HG02759 (cell line): ENCODE measurements around the gene PCK1.

Experiments
- ATAC-seq: cut with Tn5 transposase; IDR thresholded peaks from one replicate; pipeline ENCODE4 v1.9.1; 2021; ENCODE audit warnings: mild to moderate bottlenecking, moderate library complexity; ENCODE audit not compliant: unreplicated experiment

PCK1 gene

DNA sequence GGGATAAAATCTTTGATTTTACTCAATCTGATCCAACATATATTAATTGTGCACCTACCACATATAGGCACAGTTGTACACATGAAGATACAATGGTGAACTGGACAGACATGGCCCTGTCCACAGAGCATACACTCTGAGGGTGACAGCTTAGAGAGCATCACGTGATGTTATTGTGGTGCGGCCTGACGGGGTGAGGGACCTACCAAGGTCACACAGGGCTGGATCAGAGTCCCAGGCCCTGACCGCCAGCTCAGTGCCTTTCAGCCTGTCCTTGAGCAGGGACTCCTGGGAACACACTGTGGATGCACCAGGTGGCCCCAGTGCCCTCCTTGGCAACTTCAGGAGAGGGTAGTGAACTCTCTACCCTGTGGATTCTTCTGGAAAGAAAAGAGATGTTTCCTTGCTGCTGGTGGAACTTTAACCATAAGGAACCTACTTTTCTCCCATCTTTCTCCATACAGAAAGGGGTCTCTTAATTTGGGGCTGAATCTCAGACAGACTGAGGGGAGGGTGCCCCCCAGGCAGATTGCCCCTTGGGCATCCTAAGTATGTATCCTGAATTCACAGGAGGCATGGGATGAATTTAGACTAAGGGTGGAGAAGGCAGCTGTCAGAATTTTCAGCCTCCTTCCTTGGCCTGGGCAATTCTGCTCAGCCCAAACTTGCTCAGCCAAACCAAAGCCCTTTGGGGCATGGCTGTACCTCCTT, 26.5 kb downstream of the PCK1 start:
- ATAC-seq: no peak

DNA sequence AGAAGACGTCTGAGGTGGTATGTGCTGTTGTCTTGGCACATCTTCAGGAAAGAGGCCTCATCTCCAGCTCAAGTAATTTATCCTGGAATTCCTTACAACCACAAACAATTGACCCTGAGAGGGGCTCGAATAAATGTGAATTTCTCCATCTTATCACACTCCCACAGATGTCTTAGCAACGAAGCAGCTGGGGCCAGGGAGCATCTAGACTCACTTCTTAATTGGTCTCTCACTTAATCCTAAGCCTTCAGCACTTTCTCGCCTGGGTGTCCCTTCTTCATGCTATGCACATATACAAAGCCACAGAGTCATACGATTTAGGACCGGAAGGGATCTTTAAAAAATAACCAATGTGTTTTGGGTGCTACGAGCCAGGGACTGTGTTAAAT, 27.1 kb downstream of the PCK1 start:
- ATAC-seq: no peak

DNA sequence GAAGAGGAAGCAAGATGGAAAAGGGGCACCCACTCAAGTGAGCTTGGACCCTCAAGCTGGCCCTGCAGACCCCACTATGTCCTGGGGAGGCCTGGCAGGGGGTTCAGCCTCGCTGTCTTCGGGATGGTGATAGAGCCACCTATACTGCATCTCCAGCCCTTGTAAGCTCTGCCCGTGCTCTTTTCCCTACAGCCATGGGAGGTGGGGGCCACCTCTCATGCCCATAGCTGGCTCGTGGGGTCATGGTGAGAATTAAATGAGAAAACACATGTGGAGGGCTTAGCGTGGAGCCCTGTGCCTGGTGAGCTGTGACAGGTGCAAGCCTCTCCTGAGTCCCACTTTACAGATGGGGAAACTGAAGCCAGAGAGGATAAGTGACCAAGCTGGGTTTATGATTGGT, 27.7 kb downstream of the PCK1 start:
- no peak for ATAC-seq

DNA sequence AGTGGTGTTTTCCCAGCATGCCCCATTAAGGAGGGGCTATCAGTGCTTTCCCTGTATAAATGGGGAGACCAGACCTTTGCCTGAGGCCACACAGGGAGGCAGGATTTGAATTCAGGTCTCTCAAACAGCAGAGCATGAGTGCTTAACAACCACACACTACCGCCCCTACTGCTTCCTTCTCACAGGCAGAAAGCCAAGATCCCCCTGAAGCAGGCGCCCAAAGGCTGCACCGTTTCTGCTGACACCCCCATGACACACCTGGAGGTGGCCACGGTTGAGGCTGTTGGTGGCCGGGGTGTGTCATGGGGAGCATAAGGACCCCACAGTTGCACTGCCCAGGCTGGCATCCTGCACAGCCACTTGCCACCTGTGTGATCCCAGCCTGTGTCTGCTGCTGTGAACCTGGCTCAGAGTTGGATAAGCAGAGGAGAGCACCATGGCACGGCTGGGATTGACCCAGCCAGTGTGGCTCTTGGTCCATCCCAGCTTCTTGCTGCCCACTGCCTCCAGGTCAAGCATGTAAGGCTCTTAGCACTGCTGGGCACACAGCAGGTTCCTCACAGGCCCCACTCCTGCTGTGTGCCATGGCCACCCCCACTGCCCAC, 28.3 kb downstream of the PCK1 start:
- no peak for ATAC-seq

DNA sequence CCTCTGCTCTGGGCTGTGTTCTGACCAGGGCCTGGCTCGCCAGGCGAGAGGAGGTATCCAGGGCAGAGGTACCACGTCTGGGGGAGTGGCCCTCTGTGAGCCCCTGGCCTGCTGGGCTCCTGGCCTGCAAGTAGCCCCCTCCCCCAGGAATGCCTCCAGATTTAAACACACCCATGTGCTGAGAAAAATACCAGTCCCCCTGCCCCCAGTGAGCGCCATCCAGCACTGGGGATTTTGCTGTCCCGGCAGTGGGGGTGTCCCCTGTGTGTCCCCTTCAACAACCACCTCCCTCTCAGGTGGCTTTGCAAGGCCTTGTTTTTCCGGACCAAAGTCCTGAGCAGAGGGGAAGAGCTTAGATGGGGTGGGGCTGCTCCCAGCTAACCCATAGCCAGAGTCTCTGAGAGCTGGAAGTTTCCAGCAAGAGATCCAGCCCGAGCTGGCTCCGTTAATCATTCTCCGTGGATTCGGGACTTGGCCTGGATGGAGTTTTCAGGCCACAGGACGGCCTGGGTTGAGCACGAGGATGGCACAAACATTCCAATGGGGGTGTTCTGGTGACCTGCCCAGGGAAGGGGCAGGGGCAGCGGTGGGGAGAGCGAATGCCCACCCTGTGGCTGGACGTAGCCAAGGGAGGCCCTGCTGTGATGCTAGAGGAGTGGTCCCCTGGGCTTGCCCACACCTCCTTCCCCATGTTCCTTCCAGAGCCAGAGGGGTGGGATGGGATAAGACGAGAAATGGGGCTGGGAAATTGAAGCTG, 29.0 kb downstream of the PCK1 start:
- no peak for ATAC-seq

DNA sequence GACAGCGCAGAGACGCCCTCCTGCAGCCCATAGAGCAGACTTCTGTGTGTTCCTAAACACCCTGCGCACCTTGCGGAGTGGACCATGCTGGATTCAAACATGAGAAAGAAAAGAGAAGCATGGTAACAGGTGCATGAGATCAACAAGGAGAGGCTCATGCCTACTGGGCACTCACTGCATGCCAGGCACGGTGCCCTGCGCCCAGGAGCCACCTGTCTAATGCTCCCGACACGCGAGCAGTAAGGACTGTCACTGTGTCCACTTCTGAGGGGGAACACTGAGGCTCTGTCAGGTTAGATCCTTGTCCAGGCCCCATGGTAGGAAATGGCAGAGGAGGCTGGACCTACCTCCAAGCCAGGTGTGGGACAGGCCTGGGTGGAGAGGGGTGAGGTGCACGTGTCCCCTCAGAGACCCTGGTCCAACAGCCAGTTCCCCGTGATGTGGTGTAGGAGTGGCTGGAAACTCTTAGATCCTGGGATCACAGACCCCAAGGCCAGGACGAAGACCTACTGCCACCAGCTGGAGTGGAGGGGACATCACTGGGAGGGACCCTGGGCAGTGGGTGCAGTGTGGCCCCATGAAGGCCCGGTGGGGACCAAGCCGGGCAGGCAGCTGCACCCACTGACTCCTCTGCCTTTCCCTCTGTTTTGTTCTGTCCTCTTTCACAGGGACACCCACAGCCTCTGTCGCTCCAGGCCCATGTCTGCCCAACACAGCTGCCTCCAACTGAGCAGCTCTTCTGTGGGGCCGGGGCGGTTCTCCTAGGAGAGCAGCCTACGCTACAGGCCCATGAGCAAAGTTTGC, 29.8 kb downstream of the PCK1 start:
- ATAC-seq: no peak

DNA sequence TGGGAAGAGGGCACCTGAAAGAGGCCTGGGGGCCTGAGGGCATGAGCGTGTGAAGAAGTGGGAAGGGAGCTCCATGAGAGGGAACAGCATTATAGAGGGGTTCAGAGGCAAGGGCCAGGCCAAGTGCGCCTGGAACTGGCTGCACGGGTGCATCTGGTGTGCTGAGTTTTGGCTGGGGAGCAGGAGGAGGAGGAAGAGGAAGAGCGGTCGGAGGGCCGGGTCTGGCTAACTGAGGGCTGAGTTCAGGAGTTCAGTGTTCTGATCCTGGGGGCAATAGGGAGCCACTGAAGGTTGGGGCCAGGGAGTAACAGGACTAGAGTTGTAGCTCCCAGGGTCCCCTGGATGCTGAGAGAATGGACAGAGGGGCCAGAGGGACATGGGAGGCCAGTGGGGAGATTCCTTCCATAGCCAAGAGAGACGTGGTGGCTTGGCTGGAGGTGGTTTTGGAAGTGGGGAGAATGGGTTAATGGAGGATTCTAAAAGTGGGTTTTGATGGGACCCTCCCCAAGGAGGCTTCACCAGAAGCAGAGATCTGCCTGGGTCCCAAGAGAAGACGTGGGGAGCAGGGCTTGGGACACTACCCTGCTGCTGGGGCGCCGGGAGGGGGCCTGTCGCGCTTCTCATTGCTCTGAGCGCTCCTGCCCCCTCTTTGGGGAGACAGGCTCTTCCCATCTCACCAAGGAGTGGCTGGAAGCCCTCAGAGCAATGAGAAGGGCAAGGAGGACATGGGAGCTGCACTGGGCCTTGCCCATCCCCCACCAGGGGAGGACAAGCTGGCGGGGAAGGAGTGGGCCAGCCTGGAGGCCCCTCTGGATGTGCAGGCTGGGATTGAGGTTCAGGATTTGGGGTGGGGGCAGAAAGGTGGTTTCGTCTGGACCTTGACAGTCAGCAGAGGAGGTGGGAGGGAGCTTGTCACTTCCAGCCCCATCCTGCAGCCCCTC, 30.6 kb downstream of the PCK1 start:
- ATAC-seq: no peak

DNA sequence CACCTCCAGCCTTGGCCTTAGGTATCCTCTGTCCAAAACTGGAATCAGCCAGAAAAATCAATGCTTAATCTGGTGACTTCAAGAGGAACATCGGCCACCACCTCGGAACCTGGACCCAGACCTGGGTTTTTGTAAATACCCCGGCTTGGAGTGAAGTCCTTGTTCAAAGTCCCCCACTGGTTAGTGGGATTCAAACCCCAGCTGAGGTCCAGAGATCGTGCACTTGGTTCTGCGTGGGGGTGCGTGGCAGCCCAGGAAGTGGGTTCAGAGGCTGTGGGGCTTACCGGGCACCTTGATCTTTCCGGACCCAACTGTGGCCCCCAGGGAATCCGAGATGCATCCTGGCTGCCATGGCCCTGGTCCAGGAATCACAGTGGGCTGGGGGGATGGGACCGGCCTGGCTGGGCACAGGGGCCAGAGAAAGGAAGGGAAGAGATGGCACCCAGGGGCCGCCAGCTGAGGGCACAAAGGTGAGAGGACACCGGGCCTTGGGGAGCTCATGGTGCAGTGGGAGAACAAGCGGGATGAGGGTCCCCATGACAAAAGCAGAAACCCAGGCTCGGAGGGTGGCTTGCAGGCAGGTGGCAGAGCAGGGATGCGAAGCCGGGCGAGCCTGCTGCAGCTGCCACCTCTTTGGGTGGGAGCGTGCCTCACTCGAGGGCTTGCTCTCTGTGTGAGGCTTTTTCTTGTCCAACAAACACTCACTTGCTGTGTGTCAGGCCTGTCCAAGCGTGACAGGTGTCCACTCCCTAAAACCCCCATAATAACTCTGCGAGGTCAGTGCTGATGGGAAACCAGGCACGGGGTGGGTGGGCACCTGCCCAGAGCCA, 31.6 kb downstream of the PCK1 start:
- no peak for ATAC-seq

DNA sequence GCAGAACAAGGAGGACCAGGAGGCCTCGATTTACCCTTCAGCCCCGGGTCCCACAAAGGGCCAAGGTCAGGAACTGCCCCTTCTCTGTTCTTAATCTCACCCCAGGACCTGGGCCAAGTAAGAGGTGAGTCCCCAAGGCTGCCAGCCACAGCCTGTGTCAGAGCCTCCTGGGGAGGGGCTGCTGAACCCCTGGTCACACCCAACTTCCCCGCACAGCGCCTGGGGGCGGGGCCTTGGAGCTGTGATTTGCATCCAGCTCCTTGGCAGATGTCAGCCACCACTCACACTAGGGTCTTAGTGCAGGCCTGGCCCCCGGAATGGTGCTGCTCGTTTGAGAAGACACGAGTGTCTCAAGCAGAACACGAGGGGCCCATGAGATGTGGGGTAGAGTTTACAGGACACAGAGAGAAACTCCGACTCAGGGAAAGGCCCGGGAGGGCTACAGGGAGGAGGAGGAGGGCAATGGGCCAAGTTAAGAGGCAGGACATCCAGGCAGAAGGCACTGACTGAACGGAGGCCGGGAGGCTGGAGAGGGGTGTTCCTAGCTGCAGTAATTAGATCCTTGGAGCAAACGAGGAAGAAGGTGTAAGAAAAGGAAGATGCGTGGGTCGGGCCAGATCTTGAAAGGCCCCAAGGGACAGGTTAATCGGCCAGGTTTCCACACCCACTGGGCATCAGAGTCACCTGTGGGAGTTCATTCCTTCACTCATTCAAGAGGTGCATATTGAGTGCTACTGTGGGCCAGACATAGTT, 32.4 kb downstream of the PCK1 start:
- no peak for ATAC-seq

DNA sequence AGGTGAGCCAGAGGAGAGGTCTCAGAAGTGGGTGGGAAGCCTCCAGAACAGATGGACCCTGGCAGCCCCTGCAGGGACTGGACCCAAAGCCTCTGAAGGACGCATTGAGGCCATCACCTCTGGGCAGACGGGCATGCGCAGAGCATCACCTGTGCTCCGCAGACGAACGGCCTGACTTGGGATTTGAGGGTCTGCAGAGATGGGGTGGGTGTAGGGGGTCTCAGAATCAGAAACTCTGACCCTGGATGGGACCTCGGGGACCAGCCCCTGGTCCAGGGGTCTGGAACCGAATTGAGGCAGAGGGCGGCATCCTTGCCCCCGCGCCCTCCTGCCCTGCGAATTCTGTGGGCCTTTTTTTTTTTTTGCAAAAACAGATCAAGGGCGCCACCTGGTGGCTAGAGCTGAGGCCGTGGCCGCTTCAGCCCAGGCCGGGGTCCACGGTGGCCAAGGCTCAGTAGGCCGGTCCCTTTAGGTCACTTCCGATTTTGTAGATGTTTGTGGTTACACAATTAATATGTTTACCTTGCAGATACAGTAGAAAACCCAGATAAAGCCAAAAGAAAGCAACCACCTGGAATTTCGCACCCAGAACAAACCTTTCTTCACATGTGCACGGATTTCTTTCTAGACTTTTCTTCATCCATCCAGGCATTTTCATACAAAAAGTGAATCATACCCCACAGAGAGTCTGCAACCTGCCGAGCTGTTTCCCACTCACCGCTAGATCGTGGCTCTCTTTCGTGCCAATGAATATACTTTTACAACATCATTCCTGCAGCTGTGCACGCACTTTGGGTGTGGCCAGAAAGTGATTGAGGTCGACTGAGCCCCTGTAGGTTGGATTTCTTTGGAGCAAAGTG, 33.4 kb downstream of the PCK1 start:
- ATAC-seq: no peak

DNA sequence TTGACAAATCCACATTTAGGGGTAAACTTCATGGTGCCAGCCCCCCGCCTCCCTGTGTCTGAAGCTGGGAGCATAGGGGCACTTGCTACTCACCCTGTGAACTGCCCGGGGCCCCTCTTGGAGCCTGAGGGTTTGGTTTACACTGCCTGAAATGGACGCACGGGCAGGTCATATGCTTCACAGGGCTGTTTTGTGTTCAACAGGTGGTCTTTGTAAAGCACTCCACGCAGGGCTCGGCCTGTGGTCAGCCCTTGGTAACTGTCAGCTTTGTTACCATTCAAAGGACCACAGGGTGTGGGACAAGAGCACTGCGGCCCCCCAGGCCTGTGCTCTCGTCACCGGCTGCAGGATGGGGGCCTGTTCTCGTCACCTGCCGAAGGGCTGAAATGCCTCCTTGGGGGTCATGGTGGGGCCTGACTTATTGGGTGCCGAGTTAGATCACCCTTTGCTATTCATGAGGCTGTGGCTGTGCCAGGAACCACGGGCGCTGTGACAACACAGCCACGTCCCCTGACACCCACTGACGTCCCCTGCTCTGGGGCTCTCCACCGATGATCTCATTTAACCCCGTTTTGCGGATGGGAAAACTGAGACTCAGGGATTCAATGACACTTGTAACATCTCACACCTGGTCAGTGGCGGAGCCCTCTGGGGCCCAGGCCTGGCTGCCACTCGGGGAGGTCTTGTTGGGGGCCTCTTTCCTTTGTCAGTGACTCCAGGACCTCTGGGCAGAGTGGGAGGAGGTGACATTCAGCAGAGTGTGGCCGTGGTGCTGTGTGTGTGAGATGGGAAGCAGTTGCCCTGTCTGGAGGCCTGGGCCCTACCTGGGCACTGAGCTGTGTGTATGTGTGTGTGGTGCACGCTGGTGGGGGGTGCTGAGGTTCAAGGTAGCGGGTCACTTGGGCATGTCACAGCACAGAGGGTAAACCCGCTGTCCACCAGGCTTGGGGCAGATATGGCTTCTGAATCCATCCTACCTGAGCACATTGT, 34.4 kb downstream of the PCK1 start:
- no peak for ATAC-seq

DNA sequence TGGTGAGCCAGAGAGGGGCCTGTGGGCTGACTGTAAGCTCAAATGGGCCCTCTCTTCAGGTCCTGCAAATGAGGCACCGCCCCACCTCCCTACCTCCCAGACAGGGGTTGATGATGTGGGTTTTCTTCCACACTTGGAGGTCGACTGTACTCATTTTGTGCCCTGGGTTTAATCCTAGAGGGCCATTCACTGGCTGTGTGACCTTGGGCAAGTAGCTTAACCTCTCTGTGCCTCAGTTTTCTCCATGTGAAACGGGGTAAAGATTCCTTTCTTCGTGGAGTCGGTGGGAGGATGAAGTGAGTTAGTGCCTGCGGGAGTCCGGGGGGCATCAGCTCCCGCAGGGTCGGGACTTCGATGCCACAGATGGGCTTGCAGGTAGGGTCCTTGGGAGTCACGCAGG, 35.4 kb downstream of the PCK1 start:
- no peak for ATAC-seq

DNA sequence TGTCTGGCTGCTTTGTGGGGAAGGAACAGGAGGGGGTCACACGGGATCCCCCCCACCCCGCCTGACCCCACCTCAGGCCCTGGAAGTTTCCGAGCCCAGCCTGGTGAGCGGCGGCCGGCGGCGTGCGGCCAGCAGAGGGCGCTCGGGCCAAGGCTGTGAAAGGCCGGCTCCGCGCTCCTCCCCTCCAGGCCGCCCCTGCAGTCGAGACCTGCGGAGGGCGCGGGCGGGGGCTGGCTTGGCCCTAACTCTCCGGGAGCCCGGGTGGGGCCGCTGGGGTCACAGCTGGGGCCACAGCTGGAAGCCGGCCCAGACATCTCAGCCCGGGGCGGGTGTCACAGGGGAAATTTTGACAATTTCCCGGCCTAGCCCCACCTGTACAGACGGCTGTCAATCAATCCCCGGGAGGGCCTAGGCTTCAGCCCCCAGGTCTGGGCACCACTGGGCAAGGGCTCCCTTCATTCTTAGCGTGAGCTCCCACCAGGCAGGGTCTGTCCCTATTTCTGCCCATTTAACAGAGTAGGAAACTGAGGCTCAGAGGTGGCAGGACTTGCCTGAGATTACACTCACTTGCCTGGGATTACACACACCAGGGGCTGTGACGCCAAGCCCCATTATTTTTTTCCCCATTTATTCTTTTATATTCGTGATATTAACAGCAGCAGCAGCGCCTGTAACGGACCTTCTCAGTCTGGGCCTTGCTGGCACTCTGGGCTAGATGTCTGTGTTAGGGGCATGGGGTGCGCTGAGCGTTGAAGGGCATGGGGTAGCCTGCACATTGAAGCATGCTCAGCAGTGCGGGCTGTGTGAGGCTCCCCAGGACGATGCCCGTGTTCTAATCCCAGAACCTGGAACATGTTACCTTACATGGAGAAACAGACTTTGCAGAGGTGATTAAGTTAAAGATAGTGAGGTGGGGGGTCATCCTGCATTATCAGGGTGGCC, 36.4 kb downstream of the PCK1 start:
- ATAC-seq: peak; percentile 75

DNA sequence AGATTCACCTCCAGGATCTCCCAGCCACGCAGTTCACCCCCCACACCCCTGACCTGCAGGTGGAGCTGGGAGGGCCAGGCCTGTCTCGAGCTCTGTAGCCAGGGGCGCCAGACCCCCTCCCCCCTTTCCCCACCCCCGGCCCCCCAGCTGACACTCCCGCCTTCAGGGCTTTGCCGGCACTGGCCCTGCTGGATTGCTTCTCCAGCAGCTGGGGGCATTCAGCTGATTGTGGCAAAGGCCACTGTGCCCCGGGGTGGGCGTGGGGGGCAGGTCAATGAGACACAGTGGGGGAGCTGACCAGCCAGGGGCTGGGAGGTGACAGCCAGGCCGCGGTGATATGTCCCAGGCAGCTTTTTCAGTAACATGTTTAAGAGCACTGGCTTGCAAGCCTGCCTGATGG, 37.1 kb downstream of the PCK1 start:
- ATAC-seq: no peak

DNA sequence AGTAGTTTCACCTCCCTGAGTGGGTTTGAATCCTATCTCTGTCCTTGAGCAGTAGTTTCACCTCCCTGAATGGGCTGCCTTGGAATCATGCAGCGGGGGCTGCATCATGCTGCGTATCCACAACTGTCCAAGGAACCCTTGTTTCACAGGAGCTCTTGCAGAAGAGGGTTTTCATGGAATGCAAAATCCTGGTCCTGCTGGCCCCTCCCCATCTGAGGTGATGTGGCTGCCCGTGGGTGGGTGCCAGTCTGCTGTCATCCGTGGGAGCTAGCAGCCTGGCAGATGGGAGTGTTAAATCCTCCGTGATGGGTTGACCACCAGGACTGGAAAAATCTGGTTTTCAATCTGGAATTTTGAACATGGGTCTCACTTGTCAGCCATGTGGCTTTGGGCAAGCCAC, 37.6 kb downstream of the PCK1 start:
- ATAC-seq: no peak
